ENCODE data around the gene SPO11.

- no peak for TF ChIP-seq BHLHE40 (IDR thresholded peaks at IDR 0.05; ENCODE audit: borderline replicate concordance)
- TF ChIP-seq TARDBP (IDR thresholded peaks at IDR 0.05) = no peak
- TF ChIP-seq FOXA1 (IDR thresholded peaks at IDR 0.05) = no peak
- TF ChIP-seq ARNT (IDR thresholded peaks at IDR 0.05) = no peak
- TF ChIP-seq SP1 (IDR thresholded peaks at IDR 0.05) = no peak
- no peak for TF ChIP-seq ELF4 (IDR thresholded peaks at IDR 0.05)
- TF ChIP-seq CTBP1 (IDR thresholded peaks at IDR 0.05; ENCODE audit: borderline replicate concordance) = no peak
Measured at GRCh38 chr20:57353351-57353750, 23.7 kb downstream of the SPO11 start.

All from HEK293T (cell line).